HEK293T (cell line): ENCODE measurements around the gene HNRNPUL2.

Experiments used
- CTCF ChIA-PET: fragments of 350-600 bp; formaldehyde crosslinking; extraction: SDS; loops from one replicate; lab custom pipeline; 2021; ENCODE audit warnings: antibody characterized with exemption, inconsistent platforms; lab: Yijun Ruan, JAX
- POLR2A ChIA-PET: fragments of 350-600 bp; formaldehyde crosslinking; extraction: SDS; loops from one replicate; lab custom pipeline; 2020; ENCODE audit warnings: antibody characterized with exemption, inconsistent platforms; lab: Yijun Ruan, JAX
- DNase-seq: peaks from one replicate; pipeline ENCODE4 v3.0.0; 2012; ENCODE audit warnings: mixed read lengths; ENCODE audit errors: extremely low spot score
- ARNT ChIP-seq: fragments of 450-650 bp; IDR thresholded peaks from 2 replicates; pipeline ENCODE4 v1.6.1; 2017; ENCODE audit warnings: mild to moderate bottlenecking
- BHLHE40 ChIP-seq: fragments of 450-650 bp; IDR thresholded peaks from 2 replicates; pipeline ENCODE4 v1.6.1; 2016; ENCODE audit warnings: mild to moderate bottlenecking, moderate library complexity, borderline replicate concordance
- CTBP1 ChIP-seq: fragments of 450-650 bp; IDR thresholded peaks from 2 replicates; pipeline ENCODE4 v1.6.1; 2016; ENCODE audit warnings: borderline replicate concordance
- ELF4 ChIP-seq: fragments of 450-650 bp; IDR thresholded peaks from 2 replicates; pipeline ENCODE4 v1.6.1; 2017; ENCODE audit warnings: antibody characterized with exemption
- FOXA1 ChIP-seq: fragments of 450-650 bp; IDR thresholded peaks from 2 replicates; pipeline ENCODE4 v1.6.1; 2016; ENCODE audit warnings: mild to moderate bottlenecking
- FOXK2 ChIP-seq: fragments of 450-650 bp; IDR thresholded peaks from 2 replicates; pipeline ENCODE4 v1.6.1; 2016; ENCODE audit warnings: mild to moderate bottlenecking
- FOXM1 ChIP-seq: fragments of 450-650 bp; IDR thresholded peaks from 2 replicates; pipeline ENCODE4 v1.6.1; 2017; ENCODE audit warnings: mild to moderate bottlenecking, borderline replicate concordance
- HDGF ChIP-seq: fragments of 450-650 bp; IDR thresholded peaks from 2 replicates; pipeline ENCODE4 v1.6.1; 2017; ENCODE audit warnings: antibody characterized with exemption, borderline replicate concordance
- L3MBTL2 ChIP-seq: fragments of 450-650 bp; conservative IDR thresholded peaks from 2 replicates; pipeline ENCODE4 v1.6.1; 2016; ENCODE audit warnings: mild to moderate bottlenecking
- LEF1 ChIP-seq: fragments of 450-650 bp; IDR thresholded peaks from 2 replicates; pipeline ENCODE4 v1.6.1; 2017; ENCODE audit warnings: mild to moderate bottlenecking, borderline replicate concordance
- NFRKB ChIP-seq: fragments of 450-650 bp; IDR thresholded peaks from 2 replicates; pipeline ENCODE4 v1.6.1; 2016; ENCODE audit warnings: mild to moderate bottlenecking, moderate library complexity
- PKNOX1 ChIP-seq: fragments of 450-650 bp; IDR thresholded peaks from 2 replicates; pipeline ENCODE4 v1.6.1; 2016
- SP1 ChIP-seq: fragments of 450-650 bp; IDR thresholded peaks from 2 replicates; pipeline ENCODE4 v1.6.1; 2017
- SUZ12 ChIP-seq: fragments of 450-650 bp; IDR thresholded peaks from 2 replicates; pipeline ENCODE4 v1.6.1; 2016; ENCODE audit warnings: mild to moderate bottlenecking
- TARDBP ChIP-seq: fragments of 450-650 bp; IDR thresholded peaks from 2 replicates; pipeline ENCODE4 v1.6.1; 2016
- ZNF384 ChIP-seq: fragments of 450-650 bp; IDR thresholded peaks from 2 replicates; pipeline ENCODE4 v1.6.1; 2016

The HNRNPUL2 gene

GRCh38 chr11:62708793-62709192 is 18.5 kb downstream of the HNRNPUL2 start:
- DNase-seq = no peak
- no peak for TF ChIP-seq FOXA1
- TF ChIP-seq TARDBP = no peak
- TF ChIP-seq ZNF384 = no peak
- no peak for TF ChIP-seq SP1
- no peak for TF ChIP-seq FOXK2
- no peak for TF ChIP-seq NFRKB
- no peak for TF ChIP-seq LEF1
- no peak for TF ChIP-seq SUZ12
- TF ChIP-seq ELF4 = no peak
- TF ChIP-seq FOXM1 = no peak
- POLR2A ChIA-PET = interaction anchor here (0.8 to 6.6 kb wide), 8 partner anchors 17 to 135 kb away, joined by 3 to 65 read pairs (median 4); partner anchors contain the start of genes B3GAT3, EEF1G, HNRNPUL2 and TTC9C
- CTCF ChIA-PET = no interaction called here

- ChIA-PET POLR2A (interaction anchor here (0.8 to 6.6 kb wide), 7 partner anchors 17 to 134 kb away, joined by 3 to 65 read pairs (median 4); partner anchors contain the start of genes EEF1G, HNRNPUL2, MTA2 and TTC9C), CTCF (no interaction called here)
- DNase-seq = no peak
- TF ChIP-seq ELF4 (no peak), ARNT (no peak), SUZ12 (no peak), LEF1 (no peak), CTBP1 (no peak), BHLHE40 (no peak), FOXM1 (no peak), NFRKB (no peak), HDGF (no peak), FOXK2 (no peak), SP1 (no peak), TARDBP (no peak), ZNF384 (no peak), L3MBTL2 (no peak)
Observed at GRCh38 chr11:62708392-62708791, 18.9 kb downstream of the HNRNPUL2 start.

GRCh38 chr11:62707277-62707861 is 19.9 kb downstream of the HNRNPUL2 start, which contains the start of the genes BSCL2 and GNG3:
Gene BSCL2 (minus strand): TSS chr11:62707424. CDS start chr11:62707195, 229 bp downstream.
Gene GNG3 (plus strand): TSS chr11:62707676. CDS start chr11:62708296, 620 bp downstream.
- ChIA-PET POLR2A (interaction anchor here (1.3 to 6.6 kb wide), 7 partner anchors 18 to 148 kb away, joined by 3 to 65 read pairs (median 6); partner anchors contain the start of genes HNRNPUL2, LBHD1, MTA2 and TTC9C), CTCF (interaction anchor here (0.5 to 1.7 kb wide), 2 partner anchors 13 to 79 kb away, joined by 3 to 5 read pairs; no protein-coding TSS in a partner anchor)
- TF ChIP-seq FOXA1 (no peak), LEF1 (no peak), HDGF (no peak), ZNF384 (no peak), SP1 (no peak), CTBP1 (no peak), BHLHE40 (no peak), SUZ12 (no peak), NFRKB (no peak), TARDBP (no peak), FOXM1 (no peak), L3MBTL2 (no peak), FOXK2 (no peak), ARNT (no peak), ELF4 (no peak), PKNOX1 (no peak)
- DNase-seq = no peak

GRCh38 chr11:62706850-62707247 is 20.4 kb downstream of the HNRNPUL2 start:
- DNase-seq = no peak
- ChIA-PET CTCF (interaction anchor here (0.5 to 1.7 kb wide), 2 partner anchors 12 to 80 kb away, joined by 3 to 5 read pairs; no protein-coding TSS in a partner anchor), POLR2A (interaction anchor here (1.0 to 6.6 kb wide), 12 partner anchors 19 to 148 kb away, joined by 3 to 65 read pairs (median 6); partner anchors contain the start of genes HNRNPUL2, INTS5, LBHD1 and MTA2)
- no peak for TF ChIP-seq BHLHE40
- TF ChIP-seq SP1 = no peak
- TF ChIP-seq ZNF384 = no peak
- no peak for TF ChIP-seq FOXK2
- no peak for TF ChIP-seq L3MBTL2
- no peak for TF ChIP-seq CTBP1
- no peak for TF ChIP-seq SUZ12
- TF ChIP-seq PKNOX1 = no peak
- TF ChIP-seq ARNT = no peak
- TF ChIP-seq FOXM1 = no peak
- TF ChIP-seq FOXA1 = no peak
- TF ChIP-seq ELF4 = no peak
- no peak for TF ChIP-seq NFRKB
- no peak for TF ChIP-seq HDGF
- TF ChIP-seq LEF1 = no peak
- no peak for TF ChIP-seq TARDBP

- peak; percentile 43; the same call in 1 of the 2 replicates for TF ChIP-seq ELF4
- TF ChIP-seq FOXA1 = no peak
- ChIA-PET POLR2A (interaction anchor here (0.6 to 6.6 kb wide), 17 partner anchors 19 to 369 kb away, joined by 3 to 65 read pairs (median 3); partner anchors contain the start of genes ASRGL1, B3GAT3, HNRNPUL2 and INTS5), CTCF (interaction anchor here (1.7 kb wide), 1 partner anchor 80 kb away, joined by 5 read pairs; no protein-coding TSS in a partner anchor)
- DNase-seq = peak; percentile 93
Observed at GRCh38 chr11:62705880-62706849, 21.1 kb downstream of the HNRNPUL2 start.
